Osteoblast (primary cell): Measurements from ENCODE around the gene AGRP. TPM values are rescaled to one million over a fixed set of nuclear protein-coding genes. Genes with fewer than 3 reads are reported as not detected.

Source experiments
- DNase-seq: peaks from one replicate; pipeline ENCODE4 v3.0.0; 2011; ENCODE audit warnings: low spot score, mixed read lengths; ENCODE audit not compliant: insufficient read length; ENCODE audit errors: missing footprints
- H2AFZ ChIP-seq: 2 replicates; pipeline ENCODE4 v1.6.0; 2011; ENCODE audit warnings: mild to moderate bottlenecking, low read length
- H3K27ac ChIP-seq: 2 replicates; pipeline ENCODE4 v1.5.1; 2011; ENCODE audit warnings: mild to moderate bottlenecking, low read depth, low read length, moderate library complexity
- H3K27me3 ChIP-seq: 2 replicates; pipeline ENCODE4 v1.6.0; 2012; ENCODE audit warnings: mild to moderate bottlenecking, control low read depth, inconsistent platforms, low read length, moderate library complexity; ENCODE audit not compliant: insufficient read depth
- H3K36me3 ChIP-seq: 2 replicates; pipeline ENCODE4 v1.5.1; 2011; ENCODE audit warnings: mild to moderate bottlenecking, low read length, control low read depth, moderate library complexity; ENCODE audit not compliant: insufficient read depth
- H3K4me1 ChIP-seq: 2 replicates; pipeline ENCODE4 v1.5.1; 2011; ENCODE audit warnings: mild to moderate bottlenecking, low read length, control low read depth, moderate library complexity; ENCODE audit not compliant: insufficient read depth
- H3K4me2 ChIP-seq: 2 replicates; pipeline ENCODE4 v1.6.0; 2011; ENCODE audit warnings: mild to moderate bottlenecking, low read length; ENCODE audit not compliant: insufficient read depth
- H3K4me3 ChIP-seq: fragments of 200-600 bp; sonication (generic); 3 replicates; pipeline ENCODE4 v1.5.1; 2012; ENCODE audit warnings: mild to moderate bottlenecking, low read length, inconsistent platforms; ENCODE audit not compliant: insufficient read depth
- H3K79me2 ChIP-seq: 2 replicates; pipeline ENCODE4 v1.6.0; 2012; ENCODE audit warnings: mild to moderate bottlenecking, low read length, control low read depth, inconsistent platforms; ENCODE audit not compliant: insufficient read depth
- H3K9me3 ChIP-seq: 2 replicates; pipeline ENCODE4 v1.5.1; 2011; ENCODE audit warnings: low read depth, low read length, control low read depth
- H4K20me1 ChIP-seq: 2 replicates; pipeline ENCODE4 v1.6.0; 2012; ENCODE audit warnings: mild to moderate bottlenecking, low read length, control low read depth; ENCODE audit not compliant: insufficient read depth
- total RNA-seq: library from RNA; depleted of rRNA; stranded (reverse); fragments of >200 nt; gene quantifications from 2 replicates; pipeline ENCODE4 v1.2.3, GENCODE V29; 2012
- TF ChIP-seq, protein P1 (sequence below): IDR thresholded peaks from 2 replicates; pipeline ENCODE4 v1.5.1; 2011; ENCODE audit warnings: mild to moderate bottlenecking, low read depth, low read length, moderate library complexity; ENCODE audit errors: extremely low read depth

The AGRP gene
- total RNA-seq, 1 donor = not detected

GRCh38 chr16:67461600-67462278 lies 21.6 kb downstream of the AGRP start:
- TF ChIP-seq, protein P1, sequence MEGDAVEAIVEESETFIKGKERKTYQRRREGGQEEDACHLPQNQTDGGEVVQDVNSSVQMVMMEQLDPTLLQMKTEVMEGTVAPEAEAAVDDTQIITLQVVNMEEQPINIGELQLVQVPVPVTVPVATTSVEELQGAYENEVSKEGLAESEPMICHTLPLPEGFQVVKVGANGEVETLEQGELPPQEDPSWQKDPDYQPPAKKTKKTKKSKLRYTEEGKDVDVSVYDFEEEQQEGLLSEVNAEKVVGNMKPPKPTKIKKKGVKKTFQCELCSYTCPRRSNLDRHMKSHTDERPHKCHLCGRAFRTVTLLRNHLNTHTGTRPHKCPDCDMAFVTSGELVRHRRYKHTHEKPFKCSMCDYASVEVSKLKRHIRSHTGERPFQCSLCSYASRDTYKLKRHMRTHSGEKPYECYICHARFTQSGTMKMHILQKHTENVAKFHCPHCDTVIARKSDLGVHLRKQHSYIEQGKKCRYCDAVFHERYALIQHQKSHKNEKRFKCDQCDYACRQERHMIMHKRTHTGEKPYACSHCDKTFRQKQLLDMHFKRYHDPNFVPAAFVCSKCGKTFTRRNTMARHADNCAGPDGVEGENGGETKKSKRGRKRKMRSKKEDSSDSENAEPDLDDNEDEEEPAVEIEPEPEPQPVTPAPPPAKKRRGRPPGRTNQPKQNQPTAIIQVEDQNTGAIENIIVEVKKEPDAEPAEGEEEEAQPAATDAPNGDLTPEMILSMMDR = no peak
- Histone ChIP-seq H3K4me2 (no peak overlapping the region), H4K20me1 (peaks cover 92% of the 10 kb centered on the region), H3K79me2 (peaks cover 100% of the 10 kb centered on the region), H3K27me3 (no peaks in the 10 kb centered on the region), H3K9me3 (no peaks in the 10 kb centered on the region), H3K4me3 (no peak overlapping the region), H3K27ac (no peak overlapping the region), H3K36me3 (no peaks in the 10 kb centered on the region), H2AFZ (no peak overlapping the region), H3K4me1 (peaks cover 41% of the 10 kb centered on the region)
- peak; percentile 65 for DNase-seq

DNA sequence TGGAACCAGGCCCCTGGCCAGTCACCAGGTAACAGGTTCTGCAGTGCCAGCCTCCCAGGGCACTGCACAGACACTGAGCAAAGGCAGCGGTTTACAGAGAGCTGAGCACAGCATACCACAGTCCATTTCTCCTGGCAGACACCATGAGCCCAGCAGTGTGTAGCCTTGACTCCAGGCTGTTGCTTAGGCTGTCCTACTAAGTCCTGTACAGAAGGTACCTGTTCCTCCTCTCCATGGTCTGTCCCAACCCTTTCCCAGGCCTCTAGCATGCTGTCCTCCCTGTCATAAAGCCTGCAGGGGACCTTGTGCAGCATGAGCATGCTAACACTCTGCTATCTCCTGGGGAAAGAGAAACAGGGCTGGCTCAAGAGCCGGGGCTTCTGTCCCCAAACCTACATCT lies 22.4 kb downstream of the AGRP start:
- H3K4me1 ChIP-seq = peaks cover 46% of the 10 kb centered on the region
- H4K20me1 ChIP-seq = peaks cover 93% of the 10 kb centered on the region
- H3K9me3 ChIP-seq = no peaks in the 10 kb centered on the region
- no peak overlapping the region for H3K4me3 ChIP-seq
- DNase-seq = peak; percentile 55
- no peaks in the 10 kb centered on the region for H3K27me3 ChIP-seq
- no peaks in the 10 kb centered on the region for H3K36me3 ChIP-seq
- no peak overlapping the region for H3K4me2 ChIP-seq
- H3K27ac ChIP-seq = no peak overlapping the region
- peaks cover 92% of the 10 kb centered on the region for H3K79me2 ChIP-seq
- no peak overlapping the region for H2AFZ ChIP-seq
- TF ChIP-seq, protein P1 = no peak

DNA sequence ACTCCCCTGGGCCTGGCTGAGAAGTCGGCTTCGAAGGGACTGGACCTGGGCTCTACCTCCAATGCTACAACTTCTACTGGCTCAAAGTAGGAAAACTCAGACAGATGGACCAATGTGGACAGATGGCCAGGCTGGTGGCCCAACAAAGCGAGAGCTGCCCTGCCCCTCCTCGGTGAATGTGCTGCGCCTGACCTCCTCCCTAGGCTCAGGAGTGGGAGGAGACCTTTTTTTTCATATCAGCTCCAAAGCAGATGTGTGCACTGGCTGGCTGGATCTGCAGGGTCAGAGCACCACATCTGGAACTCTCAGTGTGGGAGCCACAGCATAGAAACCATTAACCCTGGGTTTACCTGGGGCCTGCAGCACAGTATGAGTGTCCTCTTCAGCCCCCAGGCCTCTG lies 23.2 kb downstream of the AGRP start:
- no peak overlapping the region for H3K4me2 ChIP-seq
- no peak overlapping the region for H2AFZ ChIP-seq
- H3K27ac ChIP-seq = peak overlapping the region; percentile 35
- H3K4me1 ChIP-seq = peaks cover 41% of the 10 kb centered on the region
- H3K36me3 ChIP-seq = no peaks in the 10 kb centered on the region
- no peaks in the 10 kb centered on the region for H3K27me3 ChIP-seq
- H3K9me3 ChIP-seq = no peaks in the 10 kb centered on the region
- peaks cover 92% of the 10 kb centered on the region for H4K20me1 ChIP-seq
- H3K4me3 ChIP-seq = no peak overlapping the region
- TF ChIP-seq, protein P1 = no peak
- H3K79me2 ChIP-seq = peaks cover 90% of the 10 kb centered on the region
- peak; percentile 64 for DNase-seq

GRCh38 chr16:67459861-67460150 lies 23.5 kb downstream of the AGRP start:
- Histone ChIP-seq H3K9me3 (no peaks in the 10 kb centered on the region), H3K36me3 (no peaks in the 10 kb centered on the region), H4K20me1 (peaks cover 92% of the 10 kb centered on the region), H2AFZ (no peak overlapping the region), H3K4me2 (no peak overlapping the region), H3K27ac (peak overlapping the region; percentile 35), H3K4me3 (no peak overlapping the region), H3K4me1 (peaks cover 41% of the 10 kb centered on the region), H3K79me2 (peaks cover 90% of the 10 kb centered on the region), H3K27me3 (no peaks in the 10 kb centered on the region)
- no peak for DNase-seq
- TF ChIP-seq, protein P1 = no peak
